Measurements from ENCODE around the gene RNF113B. TPM values are rescaled to one million over a fixed set of nuclear protein-coding genes. Genes with fewer than 3 reads are reported as not detected.

RNF113B gene
- total RNA-seq, 2 experiments from 2014 or later, result not detected

DNA sequence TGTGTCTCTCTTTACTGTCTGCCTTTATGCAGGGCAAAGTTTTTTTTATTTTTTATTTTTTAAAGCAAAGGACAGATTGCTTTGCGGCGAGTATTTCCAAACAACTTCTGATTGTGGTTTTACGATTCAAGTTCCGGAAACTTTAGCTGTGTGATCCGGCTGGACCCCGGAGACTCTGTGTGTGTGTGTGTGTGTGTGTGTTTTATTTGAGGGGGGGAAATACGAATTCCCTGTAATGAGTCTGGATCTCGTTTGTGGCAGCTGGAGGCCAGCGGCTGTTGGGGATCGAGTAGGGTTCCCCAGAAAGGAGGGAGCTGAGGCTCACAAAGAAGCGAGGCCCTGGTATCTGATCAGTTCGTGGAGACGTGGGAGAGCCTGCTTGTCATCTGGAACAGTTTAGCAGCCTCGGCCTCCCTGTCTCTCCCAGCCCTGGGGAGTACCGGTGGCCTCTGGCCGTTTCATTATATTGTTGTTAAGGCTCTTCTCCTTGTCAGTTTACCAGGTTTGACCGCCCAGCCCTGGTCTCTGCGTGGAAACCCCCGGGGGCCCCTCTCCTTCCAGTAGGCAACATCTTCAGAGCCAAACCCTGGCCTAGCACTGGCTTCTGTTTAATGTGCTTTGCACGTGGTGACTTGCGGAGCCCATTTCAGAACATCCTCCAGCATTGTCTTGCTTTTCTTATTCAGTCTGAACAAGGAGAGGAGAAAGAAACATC, 32.9 kb downstream of the RNF113B start:
- H3K9me3 ChIP-seq (ENCODE audit: low read length), result no peaks in the 10 kb centered on the region
- intact Hi-C loops (cut with micrococcal nuclease; ENCODE audit: unreplicated experiment), result no loop called here
- ChIA-PET POLR2A (no interaction called here), CTCF (ENCODE audit: unreplicated experiment) (no interaction called here)
- no peaks in the 10 kb centered on the region for H3K36me3 ChIP-seq (ENCODE audit: insufficient read depth, low read length)
- no peak overlapping the region for H3K27ac ChIP-seq (ENCODE audit: low read depth, low read length, poor library complexity, severe bottlenecking)
- H3K4me1 ChIP-seq (ENCODE audit: insufficient read depth, low read length, poor library complexity, severe bottlenecking), result no peaks in the 10 kb centered on the region
- no peak for DNase-seq (ENCODE audit: low spot score)
- H3K4me2 ChIP-seq (ENCODE audit: low read length), result no peak overlapping the region
- no peaks in the 10 kb centered on the region for H3K9me2 ChIP-seq (ENCODE audit: insufficient read depth, low read length)
- H4K20me1 ChIP-seq (ENCODE audit: insufficient read depth, low read length), result no peaks in the 10 kb centered on the region
- no peak overlapping the region for H2AFZ ChIP-seq (ENCODE audit: low read length)
- TF ChIP-seq, protein P1, sequence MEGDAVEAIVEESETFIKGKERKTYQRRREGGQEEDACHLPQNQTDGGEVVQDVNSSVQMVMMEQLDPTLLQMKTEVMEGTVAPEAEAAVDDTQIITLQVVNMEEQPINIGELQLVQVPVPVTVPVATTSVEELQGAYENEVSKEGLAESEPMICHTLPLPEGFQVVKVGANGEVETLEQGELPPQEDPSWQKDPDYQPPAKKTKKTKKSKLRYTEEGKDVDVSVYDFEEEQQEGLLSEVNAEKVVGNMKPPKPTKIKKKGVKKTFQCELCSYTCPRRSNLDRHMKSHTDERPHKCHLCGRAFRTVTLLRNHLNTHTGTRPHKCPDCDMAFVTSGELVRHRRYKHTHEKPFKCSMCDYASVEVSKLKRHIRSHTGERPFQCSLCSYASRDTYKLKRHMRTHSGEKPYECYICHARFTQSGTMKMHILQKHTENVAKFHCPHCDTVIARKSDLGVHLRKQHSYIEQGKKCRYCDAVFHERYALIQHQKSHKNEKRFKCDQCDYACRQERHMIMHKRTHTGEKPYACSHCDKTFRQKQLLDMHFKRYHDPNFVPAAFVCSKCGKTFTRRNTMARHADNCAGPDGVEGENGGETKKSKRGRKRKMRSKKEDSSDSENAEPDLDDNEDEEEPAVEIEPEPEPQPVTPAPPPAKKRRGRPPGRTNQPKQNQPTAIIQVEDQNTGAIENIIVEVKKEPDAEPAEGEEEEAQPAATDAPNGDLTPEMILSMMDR (conservative IDR thresholded peaks at IDR 0.05; ENCODE audit: low read length), result no peak
- TF ChIP-seq EZH2phosphoT487 (IDR thresholded peaks at IDR 0.05; ENCODE audit: borderline replicate concordance, low read depth, low read length), result no peak
- no peaks in the 10 kb centered on the region for H3K79me2 ChIP-seq (ENCODE audit: insufficient read depth, low read depth, low read length)
- no TSS peak for BruUV-seq (replicated peaks)
- no peak overlapping the region for H3K4me3 ChIP-seq (ENCODE audit: low read depth, low read length, poor library complexity, severe bottlenecking)

- Histone ChIP-seq H3K4me2 (ENCODE audit: low read length) (no peak overlapping the region), H3K79me2 (ENCODE audit: insufficient read depth, low read depth, low read length) (no peaks in the 10 kb centered on the region), H3K9me2 (ENCODE audit: insufficient read depth, low read length) (no peaks in the 10 kb centered on the region), H3K4me3 (ENCODE audit: low read depth, low read length, poor library complexity, severe bottlenecking) (no peak overlapping the region), H3K4me1 (ENCODE audit: insufficient read depth, low read length, poor library complexity, severe bottlenecking) (no peaks in the 10 kb centered on the region), H3K36me3 (ENCODE audit: insufficient read depth, low read length) (no peaks in the 10 kb centered on the region), H2AFZ (ENCODE audit: low read length) (no peak overlapping the region), H3K27ac (ENCODE audit: low read depth, low read length, poor library complexity, severe bottlenecking) (no peak overlapping the region), H4K20me1 (ENCODE audit: insufficient read depth, low read length) (no peaks in the 10 kb centered on the region), H3K9me3 (ENCODE audit: low read length) (no peaks in the 10 kb centered on the region)
- no peak for DNase-seq (ENCODE audit: low spot score)
- ChIA-PET CTCF (ENCODE audit: unreplicated experiment) (no interaction called here), POLR2A (no interaction called here)
- BruUV-seq (replicated peaks), result no TSS peak
- TF ChIP-seq EZH2phosphoT487 (IDR thresholded peaks at IDR 0.05; ENCODE audit: borderline replicate concordance, low read depth, low read length), result no peak
- TF ChIP-seq, protein P1 (conservative IDR thresholded peaks at IDR 0.05; ENCODE audit: low read length), result no peak
- intact Hi-C loops (cut with micrococcal nuclease; ENCODE audit: unreplicated experiment), result no loop called here
These were observed 33.5 kb downstream of the RNF113B start for GRCh38 chr13:98143601-98144026.

DNA sequence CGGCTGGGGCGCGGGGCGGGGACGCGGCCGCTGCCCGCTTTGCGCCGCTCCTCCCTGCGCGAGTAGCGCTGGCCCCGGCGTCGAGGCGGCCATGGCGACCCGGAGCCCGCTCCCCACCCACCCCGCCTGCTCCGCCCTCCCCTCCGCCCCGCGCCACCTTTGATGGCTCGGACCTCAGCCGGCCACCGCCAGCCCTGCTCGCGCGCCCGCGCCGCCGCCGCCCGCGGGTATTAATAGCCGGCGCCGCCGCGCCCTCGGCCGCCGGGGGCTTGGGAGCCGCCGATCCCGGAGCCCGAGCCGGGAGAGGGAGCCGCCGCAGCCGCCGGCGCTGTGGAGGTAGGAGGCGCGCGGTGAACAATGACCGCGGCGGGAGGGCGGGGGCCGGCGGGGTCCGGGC, 33.9 kb downstream of the RNF113B start:
- Histone ChIP-seq H2AFZ (ENCODE audit: low read length) (no peak overlapping the region), H3K4me3 (ENCODE audit: low read depth, low read length, poor library complexity, severe bottlenecking) (no peak overlapping the region)
- intact Hi-C loops (cut with micrococcal nuclease; ENCODE audit: unreplicated experiment), result no loop called here

More for the DNA sequence above, 33.9 kb downstream of the RNF113B start:
- BruUV-seq (replicated peaks), result no TSS peak
- Histone ChIP-seq H3K79me2 (ENCODE audit: insufficient read depth, low read depth, low read length) (no peaks in the 10 kb centered on the region), H3K4me1 (ENCODE audit: insufficient read depth, low read length, poor library complexity, severe bottlenecking) (no peaks in the 10 kb centered on the region), H3K9me2 (ENCODE audit: insufficient read depth, low read length) (no peaks in the 10 kb centered on the region), H4K20me1 (ENCODE audit: insufficient read depth, low read length) (no peaks in the 10 kb centered on the region), H3K36me3 (ENCODE audit: insufficient read depth, low read length) (no peaks in the 10 kb centered on the region), H3K4me2 (ENCODE audit: low read length) (no peak overlapping the region), H3K27ac (ENCODE audit: low read depth, low read length, poor library complexity, severe bottlenecking) (no peak overlapping the region), H3K9me3 (ENCODE audit: low read length) (no peaks in the 10 kb centered on the region)
- CTCF ChIA-PET (ENCODE audit: unreplicated experiment), result no interaction called here
- TF ChIP-seq, protein P1 (conservative IDR thresholded peaks at IDR 0.05; ENCODE audit: low read length), result no peak
- TF ChIP-seq EZH2phosphoT487 (IDR thresholded peaks at IDR 0.05; ENCODE audit: borderline replicate concordance, low read depth, low read length), result no peak
- no peak for DNase-seq (ENCODE audit: low spot score)
- POLR2A ChIA-PET, result no interaction called here

Data from OCI-LY7 (cell line).